Suppressor macrophage (primary cell): ENCODE data around the gene PPP1R15A.
A peak's percentile ranks its signal among the peaks of the same experiment; 100 is the strongest.
"Not testable (repeated sequence)": the region's sequence is repeated elsewhere in the genome, so short reads cannot be mapped to it uniquely, and the experiment has no call there.

Experiments
- DNase-seq, 4 experiments: peaks; one replicate each; pipeline ENCODE4 v3.0.0-alpha.2; 2020 to 2022
- total RNA-seq, 17 experiments: gene quantifications; one replicate each; lab custom pipeline; 2026; ENCODE audit warnings: mixed read lengths in 6 of 17, inconsistent platforms in 3 of 17; lab: John Stamatoyannopoulos, UW

The PPP1R15A gene
- 83.1 to 1,428 (median 138) reads per million in 17 experiments for total RNA-seq

- DNase-seq, result peak; percentile 97 to 99 (median 98)
Observed at GRCh38 chr19:48872182-48872883, at the start of gene PPP1R15A. TSS of gene PPP1R15A (plus strand) at chr19:48872421. CDS start at chr19:48873234, 813 bp downstream.

GRCh38 chr19:48822514-48822913 lies 49.7 kb upstream of the PPP1R15A start:
- DNase-seq, result no peak

- DNase-seq, result no peak
Observed at GRCh38 chr19:48826606-48827020, 45.6 kb upstream of the PPP1R15A start.

- no peak for DNase-seq
Observed at GRCh38 chr19:48830088-48830487, 42.1 kb upstream of the PPP1R15A start.

GRCh38 chr19:48830965-48831364 lies 41.3 kb upstream of the PPP1R15A start:
- no peak for DNase-seq

GRCh38 chr19:48833049-48833448 lies 39.2 kb upstream of the PPP1R15A start:
- DNase-seq, result no peak

GRCh38 chr19:48833977-48834376 lies 38.2 kb upstream of the PPP1R15A start:
- peak; percentile 11 to 49 (median 32) for DNase-seq

- peak; percentile 94 to 96 (median 96) for DNase-seq
Observed at GRCh38 chr19:48835734-48836088, 36.5 kb upstream of the PPP1R15A start.

GRCh38 chr19:48836089-48837017 lies 35.9 kb upstream of the PPP1R15A start, which contains the start of gene HSD17B14:
TSS of gene HSD17B14 (minus strand) at chr19:48836491. CDS start at chr19:48836411, 80 bp downstream.
- DNase-seq, result peak in 2 of 4 experiments; percentile 28 to 48

GRCh38 chr19:48837051-48837524 lies 35.1 kb upstream of the PPP1R15A start:
- peak; percentile 74 to 90 (median 83) for DNase-seq

- no peak for DNase-seq
Observed at GRCh38 chr19:48837687-48838086, 34.5 kb upstream of the PPP1R15A start.

- no peak for DNase-seq
Observed at GRCh38 chr19:48841047-48841446, 31.2 kb upstream of the PPP1R15A start.

GRCh38 chr19:48841571-48841970 lies 30.6 kb upstream of the PPP1R15A start:
- DNase-seq, result no peak

GRCh38 chr19:48842789-48843162 lies 29.4 kb upstream of the PPP1R15A start:
- DNase-seq, result peak; percentile 69 to 78 (median 72)

- DNase-seq, result peak in 2 of 4 experiments; percentile 11 to 29
Observed at GRCh38 chr19:48844472-48844871, 27.7 kb upstream of the PPP1R15A start.

GRCh38 chr19:48845384-48845783 lies 26.8 kb upstream of the PPP1R15A start:
- DNase-seq, result no peak

GRCh38 chr19:48846659-48847058 lies 25.6 kb upstream of the PPP1R15A start:
- not testable (repeated sequence) for DNase-seq

- DNase-seq, result no peak
Observed at GRCh38 chr19:48852292-48852691, 19.9 kb upstream of the PPP1R15A start.

- DNase-seq, result no peak
Observed at GRCh38 chr19:48853483-48853882, 18.7 kb upstream of the PPP1R15A start.

GRCh38 chr19:48854103-48854502 lies 18.1 kb upstream of the PPP1R15A start:
- DNase-seq, result no peak

- DNase-seq, result no peak
Observed at GRCh38 chr19:48856921-48857320, 15.3 kb upstream of the PPP1R15A start.

- DNase-seq, result peak; percentile 49 to 69 (median 59)
Observed at GRCh38 chr19:48858984-48859710, 13.1 kb upstream of the PPP1R15A start.
